ENCODE data around the gene NT5C3A. TPM values are rescaled to one million over a fixed set of nuclear protein-coding genes. Genes with fewer than 3 reads are reported as not detected.
A peak's percentile ranks its signal among the peaks of the same experiment; 100 is the strongest.
"Not testable (repeated sequence)": the region's sequence is repeated elsewhere in the genome, so short reads cannot be mapped to it uniquely, and the experiment has no call there.

NT5C3A gene
- total RNA-seq (2014; rRNA removed; shearing (Covaris generic)), result 67.1 and 76.5 TPM in 2 replicates
- polyA plus RNA-seq (2014; cell fraction: nucleus; rRNA removed), result 54.4 and 63.0 TPM in 2 replicates

DNA sequence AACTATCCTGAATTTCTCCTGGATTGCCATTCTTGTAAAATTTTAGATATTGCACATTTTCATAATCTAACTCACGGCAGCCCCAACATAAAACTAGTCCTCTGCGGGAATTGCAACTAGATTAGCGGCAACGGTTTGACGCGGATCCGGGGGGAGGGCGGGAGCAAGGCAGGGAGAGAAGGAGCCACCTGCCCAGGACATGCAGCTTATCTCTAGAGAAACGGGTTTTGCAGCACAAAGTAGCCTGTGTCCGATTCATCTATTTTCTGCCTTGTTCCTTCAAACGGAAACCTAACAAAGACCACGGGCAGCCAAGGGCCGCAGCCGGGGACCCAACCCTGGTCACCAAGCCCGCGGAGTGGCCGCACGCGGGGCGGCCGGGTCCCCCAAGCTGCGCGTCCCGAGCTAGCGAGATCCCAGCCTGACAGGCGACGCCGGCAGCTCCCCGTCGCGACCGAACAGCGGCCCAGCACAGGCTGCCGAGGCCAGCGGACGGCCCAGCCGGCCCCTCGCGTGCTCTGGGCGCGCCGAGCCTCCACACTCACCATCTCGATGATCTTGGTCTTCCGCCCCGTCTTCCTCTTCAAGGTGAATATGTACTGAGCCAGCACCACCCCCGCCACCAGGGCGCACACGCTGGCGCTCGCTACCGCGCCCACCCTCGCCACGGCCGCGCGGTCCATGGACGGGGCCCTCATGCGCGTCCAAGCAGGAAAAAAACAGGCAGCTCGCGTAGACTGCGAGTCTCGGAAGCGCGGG is at the start of gene NT5C3A:
Gene NT5C3A, minus strand, starts transcription at position 754 of the 759 bp plus-strand sequence. Its CDS starts 71 bp downstream, at position 683.
- peak; percentile 25 for DNase-seq (ENCODE audit: extremely low read depth, low read depth)

DNA sequence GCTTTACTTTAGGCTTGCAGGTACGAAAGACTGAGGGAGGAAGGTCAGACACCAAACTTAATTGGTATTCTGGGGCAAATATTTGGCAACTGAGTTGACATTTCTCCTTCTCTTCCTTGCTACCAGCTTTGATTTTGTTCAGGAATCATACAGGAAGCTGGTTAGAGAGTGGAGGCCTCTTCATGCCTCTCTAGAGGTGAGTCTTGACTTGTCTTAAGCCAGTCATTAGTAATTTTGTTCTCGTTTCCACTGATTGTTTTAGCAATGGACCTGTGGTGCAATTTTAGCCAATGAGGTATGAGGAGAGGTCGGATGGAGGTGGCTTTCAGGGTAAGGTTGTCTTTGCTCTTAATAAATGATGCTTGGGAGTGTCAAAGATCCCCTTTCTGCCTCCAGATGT is 49.0 kb upstream of the NT5C3A start:
- DNase-seq (ENCODE audit: extremely low read depth, low read depth), result no peak

DNA sequence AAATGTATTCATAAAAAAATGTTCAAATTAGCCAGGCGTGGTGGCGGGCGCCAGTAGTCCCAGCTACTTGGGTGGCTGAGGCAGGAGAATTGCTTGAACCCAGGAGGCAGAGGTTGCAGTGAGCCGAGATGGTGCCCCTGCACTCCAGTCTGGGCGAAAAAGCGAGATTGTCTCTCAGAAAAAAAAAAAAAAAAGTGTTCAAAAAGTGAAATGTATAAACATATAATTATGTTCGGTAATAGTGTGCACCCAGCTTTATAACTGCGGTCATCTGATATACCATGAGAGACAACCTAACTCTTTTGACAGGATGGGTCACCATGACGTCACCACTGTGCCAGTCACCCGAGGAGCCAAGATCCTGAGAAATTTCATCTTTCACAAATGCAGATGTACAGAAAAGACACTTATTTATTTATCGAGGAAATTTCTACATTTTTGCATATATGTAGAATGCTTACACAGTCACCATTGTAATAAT is 47.2 kb upstream of the NT5C3A start:
- DNase-seq (ENCODE audit: extremely low read depth, low read depth), result no peak

DNA sequence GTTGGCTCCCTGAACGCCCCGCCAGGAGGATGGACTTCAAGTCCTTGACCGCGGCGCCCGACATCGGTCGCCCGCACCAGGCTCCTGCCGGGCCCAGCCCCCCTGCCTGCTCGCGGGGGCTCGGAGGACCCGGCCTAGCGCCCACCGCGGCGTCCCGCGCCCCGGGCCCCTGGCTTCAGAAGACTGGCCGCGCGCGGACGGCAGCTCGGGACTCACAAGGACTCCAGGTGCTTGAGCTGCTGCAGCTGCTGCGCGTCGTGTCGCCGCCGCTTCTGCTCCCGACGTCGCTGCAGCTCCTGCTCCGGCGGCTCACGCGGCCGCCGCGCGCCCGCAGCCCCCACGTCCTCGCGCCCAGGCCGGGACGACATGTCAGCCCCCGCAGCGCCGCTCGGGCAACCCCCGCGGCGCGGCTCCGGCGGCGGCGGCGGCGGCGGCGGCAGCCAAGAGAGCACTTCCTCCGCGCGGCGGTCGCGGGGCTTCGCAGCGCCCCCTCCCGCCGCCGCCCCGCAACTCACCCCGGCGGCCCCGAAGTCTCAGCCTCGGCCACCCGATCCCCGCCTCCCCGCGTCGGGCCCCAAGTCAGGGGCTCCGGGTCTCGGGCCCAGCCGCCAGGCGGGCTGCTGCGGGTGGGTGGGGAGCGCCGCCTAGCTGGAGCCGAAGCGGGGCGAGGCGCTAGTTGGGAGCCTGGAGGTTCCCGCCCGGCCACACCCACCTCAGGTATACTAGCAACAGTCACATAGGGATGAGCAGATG is 46.6 kb upstream of the NT5C3A start, which contains the start of gene RP9:
Gene RP9, minus strand, starts transcription at position 400 of the 753 bp plus-strand sequence. Its CDS starts 32 bp downstream, at position 368.
- peak; percentile 50 for DNase-seq (ENCODE audit: extremely low read depth, low read depth)

DNA sequence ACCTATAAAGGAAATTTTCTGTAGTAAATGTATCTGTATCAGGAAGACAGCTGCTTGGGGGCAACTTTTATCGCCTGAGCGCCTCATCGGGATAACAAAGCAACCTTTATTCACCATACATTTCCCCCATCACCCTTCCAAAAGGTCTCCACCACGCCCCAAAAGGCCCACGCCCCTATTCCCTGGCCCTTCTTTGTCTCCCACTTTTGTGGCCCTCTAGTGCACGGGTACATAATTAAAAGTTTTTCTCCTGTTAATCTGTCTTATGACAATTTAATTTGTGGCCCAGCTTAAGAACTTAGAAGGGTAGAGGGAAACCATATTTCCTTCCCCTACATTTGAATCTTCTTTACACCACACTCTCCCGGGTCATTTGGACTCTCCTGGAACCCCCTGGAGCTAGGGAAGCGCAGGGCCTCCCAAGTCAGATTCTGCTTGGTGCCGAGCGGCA is 46.0 kb upstream of the NT5C3A start:
- peak; percentile 12 for DNase-seq (ENCODE audit: extremely low read depth, low read depth)

DNA sequence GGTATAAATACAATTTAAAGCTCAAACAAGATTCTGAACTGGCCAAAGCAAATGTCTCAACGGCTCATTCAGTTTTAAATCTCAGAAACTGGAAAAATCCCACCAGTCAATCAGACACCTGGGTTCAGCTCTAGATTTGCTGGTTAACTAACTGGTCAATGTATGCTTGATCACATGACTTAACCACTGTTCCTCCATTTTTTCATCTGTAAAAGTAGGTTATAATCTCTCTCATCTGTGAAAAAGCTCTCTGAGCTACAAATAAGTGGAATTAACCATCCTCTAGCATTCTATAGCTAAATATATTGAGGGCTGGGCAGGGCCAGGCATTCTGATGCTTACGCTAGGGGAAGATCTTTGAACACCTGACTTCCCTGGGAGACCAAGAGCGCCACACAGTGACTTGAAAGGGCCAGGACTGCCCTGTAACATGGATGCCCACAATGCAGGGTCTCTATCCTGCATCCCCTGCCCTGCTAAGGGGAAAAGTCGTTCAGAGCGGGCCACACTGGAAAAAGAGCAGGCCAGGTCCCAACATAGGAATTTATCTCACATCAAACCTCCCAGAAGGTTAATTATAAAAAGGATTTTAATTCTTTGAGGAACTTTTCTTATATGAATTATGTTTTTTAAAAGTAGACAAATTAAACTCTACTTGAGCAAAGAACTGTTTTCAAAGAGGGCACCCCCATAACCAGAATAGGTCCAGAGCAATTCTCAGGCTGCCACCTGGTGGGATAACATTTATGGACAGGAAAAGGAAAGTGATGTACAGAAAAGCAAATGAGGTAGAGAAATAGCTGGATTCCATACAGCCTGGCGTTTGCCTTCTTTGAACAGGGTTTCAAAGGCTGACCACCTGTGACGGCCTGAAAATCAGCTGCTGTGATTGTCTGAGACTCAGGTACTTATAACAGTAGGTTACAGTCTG is 44.8 kb upstream of the NT5C3A start:
- DNase-seq (ENCODE audit: extremely low read depth, low read depth), result peak; percentile 28

DNA sequence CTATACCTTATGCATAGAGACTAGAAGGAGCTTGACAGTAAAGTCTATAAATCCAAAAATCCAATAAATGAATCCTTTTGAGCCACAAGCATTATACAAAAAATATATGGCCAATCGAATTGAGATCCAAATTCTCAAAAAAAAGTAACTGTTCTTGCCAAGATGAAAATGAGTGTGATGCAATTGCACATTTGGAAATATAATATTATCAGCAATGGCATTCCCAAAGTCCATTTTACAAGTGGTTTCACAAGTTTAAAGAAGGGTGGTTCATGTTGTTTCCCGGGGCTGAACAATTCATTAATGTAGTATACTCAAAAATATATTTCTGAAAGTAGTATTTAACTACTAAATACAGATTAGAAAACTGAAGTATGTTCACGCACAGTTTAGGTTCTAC is 39.3 kb upstream of the NT5C3A start:
- DNase-seq (ENCODE audit: extremely low read depth, low read depth), result no peak

DNA sequence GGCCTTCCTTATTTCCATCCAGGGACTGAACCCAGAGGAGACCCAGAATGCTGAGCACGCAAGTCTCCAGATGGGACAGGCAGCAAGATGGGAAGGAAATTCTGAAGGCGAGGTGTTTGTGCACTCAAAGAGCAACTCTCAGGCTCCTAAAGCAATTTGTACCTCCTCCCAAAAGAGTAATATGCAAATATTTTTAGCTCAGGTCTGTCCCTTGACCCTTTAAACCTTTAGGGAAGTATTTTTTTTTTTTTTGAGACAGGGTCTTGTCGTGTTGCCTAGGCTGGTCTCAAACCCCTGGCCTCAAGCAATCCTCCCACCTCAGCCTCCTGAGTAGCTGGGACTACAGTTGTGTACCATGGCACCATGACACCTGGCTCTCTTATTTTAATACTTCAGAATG is 38.2 kb upstream of the NT5C3A start:
- no peak for DNase-seq (ENCODE audit: extremely low read depth, low read depth)

DNA sequence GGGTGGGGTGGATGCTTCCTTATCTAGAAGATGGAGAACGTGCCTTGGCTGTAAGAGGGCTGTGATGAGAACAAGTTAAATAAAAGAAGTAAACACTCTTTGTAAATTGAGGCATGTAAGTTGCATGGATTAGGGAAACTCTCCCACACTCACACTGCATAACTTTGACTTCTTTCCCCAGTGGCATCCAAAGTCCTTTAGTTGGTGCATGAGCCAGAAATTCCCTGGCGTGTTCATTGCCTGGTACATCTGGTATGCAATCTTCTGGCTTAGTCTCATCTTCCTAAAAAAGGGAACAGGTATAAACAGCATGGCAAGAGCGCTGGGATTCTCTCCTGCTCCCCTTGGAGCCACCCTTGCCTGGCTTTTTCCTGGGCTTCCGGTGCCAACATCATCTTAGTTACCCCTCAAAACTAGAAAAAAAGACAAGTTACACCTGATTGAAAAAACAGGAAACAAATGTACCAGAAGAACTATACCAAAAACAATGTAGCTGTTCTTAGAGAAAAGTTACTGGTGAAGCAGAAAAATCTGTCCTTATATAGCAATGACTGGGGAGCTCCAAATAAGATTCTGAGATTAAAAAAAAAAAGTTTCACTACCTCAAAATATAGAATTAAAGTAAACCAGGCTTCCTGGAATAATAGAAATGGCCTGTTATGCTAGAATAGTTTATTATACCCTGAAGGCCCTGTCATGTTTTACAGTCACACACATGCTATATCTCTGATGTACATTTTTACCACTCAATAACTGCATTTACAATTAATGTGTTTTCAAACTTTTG is 36.8 kb upstream of the NT5C3A start:
- no peak for DNase-seq (ENCODE audit: extremely low read depth, low read depth)

DNA sequence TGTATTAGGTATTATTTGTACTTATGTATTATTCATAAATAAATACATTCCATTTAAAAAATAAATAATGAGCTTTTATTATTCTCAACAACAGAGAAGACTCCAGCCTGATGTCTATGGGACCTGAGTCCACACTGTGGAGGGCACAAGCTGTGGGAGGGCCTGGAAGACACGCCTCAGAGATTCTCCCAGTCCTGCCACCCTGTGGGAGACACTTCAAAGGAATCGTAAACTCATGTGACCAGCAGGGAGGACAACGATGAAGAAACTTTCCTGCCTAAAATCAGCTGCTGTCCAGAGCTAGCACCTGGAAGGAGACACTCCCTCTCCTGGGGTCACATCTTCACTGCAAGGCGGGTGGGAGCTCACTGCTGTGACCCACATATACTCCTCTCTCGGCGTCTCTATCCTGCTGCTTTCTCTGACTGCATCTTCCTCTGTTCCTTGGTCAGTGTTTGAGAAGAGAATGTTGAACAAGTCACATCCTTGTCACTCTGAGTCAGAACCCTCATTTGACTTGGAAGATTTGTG is 32.2 kb upstream of the NT5C3A start:
- DNase-seq (ENCODE audit: extremely low read depth, low read depth), result not testable (repeated sequence)

DNA sequence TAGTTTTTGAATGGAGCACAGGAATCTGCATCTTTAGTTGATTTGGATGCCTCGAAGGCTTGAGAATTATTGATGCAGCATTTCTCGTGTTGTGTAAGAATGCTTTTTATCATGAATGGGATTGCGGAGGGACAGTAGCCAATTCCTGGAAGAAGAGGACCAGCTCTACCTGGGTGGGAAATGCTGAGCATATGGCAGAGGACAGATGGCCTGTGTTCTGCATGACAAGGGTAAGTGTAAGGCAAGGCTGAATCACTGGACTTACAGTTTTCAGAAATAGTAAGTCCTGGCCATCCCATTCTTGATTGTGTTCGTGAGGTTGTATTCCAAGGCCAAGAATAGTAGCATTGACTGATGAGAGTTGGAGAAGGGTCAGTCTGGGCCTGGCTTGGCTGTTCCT is 30.7 kb upstream of the NT5C3A start:
- DNase-seq (ENCODE audit: extremely low read depth, low read depth), result no peak

DNA sequence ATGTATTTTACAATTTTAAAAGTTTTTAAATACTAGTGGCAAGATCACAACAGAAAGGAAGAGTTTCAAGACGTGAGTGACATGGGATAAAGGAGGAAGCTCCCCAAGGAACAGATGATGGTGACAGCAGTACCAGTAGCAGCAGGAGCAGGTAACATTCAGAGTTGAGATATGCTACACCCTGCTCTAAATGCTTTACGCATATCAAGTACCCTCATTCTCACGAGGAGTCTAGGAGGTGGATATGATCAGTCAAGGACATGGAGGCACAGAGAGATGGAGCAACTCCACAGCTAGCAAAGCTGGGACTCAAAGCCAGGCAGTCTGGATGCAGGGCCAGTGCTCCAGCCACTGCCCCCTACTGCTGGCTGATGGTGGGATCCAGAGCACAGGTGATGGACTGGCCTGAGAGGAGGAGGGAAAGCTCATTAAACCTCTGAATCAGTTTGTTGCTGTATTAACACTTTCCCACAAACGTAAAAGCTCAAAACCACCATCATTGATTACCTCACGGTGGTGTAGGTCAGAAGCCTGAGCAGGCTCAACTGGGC is 29.1 kb upstream of the NT5C3A start:
- no peak for DNase-seq (ENCODE audit: extremely low read depth, low read depth)

DNA sequence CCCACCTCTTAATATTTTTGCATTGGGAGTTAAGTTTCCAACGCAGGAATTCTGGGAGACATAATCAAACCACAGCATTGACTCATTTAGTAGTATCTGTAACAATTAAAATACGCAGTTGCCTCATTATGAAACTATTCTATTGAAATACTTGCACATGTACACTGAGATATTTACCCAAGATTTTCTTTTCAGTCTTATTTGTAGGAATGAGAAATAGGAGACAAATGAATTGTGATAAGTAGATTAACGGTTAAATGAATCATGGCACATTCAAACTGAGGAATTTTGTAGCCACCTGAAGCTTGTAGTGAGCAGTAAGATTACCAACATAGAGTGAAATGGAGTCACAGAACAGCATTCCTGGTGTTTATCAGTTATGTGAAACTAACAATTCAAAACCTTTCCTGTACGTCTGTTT is 28.5 kb upstream of the NT5C3A start:
- DNase-seq (ENCODE audit: extremely low read depth, low read depth), result no peak

DNA sequence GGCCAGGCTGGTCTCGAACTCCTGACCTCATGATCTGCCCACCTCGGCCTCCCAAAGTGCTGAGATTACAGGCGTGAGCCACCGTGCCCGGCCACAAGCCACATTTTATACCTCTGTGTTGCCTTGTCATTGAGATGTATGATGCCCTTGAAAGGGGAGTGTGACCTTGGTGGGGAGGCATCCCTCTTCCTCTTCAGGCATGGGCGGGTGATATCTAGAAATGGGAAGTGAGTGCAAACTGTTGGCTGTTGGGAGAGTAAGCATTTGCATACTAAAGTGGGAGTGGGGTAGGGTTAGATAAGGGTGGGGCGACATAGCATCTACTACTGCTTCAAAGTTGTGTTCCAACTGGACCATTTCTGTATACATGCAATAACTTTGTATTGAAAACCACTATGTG is 26.6 kb upstream of the NT5C3A start:
- no peak for DNase-seq (ENCODE audit: extremely low read depth, low read depth)

DNA sequence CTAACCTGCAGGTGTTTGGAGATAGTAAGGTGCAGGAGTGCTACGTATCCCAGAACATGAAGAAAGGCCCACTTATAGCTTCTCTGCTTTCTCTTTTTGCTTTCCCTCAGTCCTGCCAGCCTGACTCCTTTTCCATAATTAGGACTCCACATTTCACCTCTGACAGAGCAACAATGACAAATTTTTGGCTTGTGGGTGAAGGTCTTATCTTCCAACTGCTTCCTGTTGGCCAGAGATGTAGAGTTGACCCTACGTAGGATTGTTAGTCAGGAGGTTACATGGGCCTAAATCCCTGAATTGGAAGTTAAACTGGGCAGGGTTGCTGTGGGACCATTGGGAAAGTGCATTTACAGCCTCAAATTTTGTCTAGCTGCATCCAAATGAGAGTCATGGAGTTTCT is 25.3 kb upstream of the NT5C3A start:
- DNase-seq (ENCODE audit: extremely low read depth, low read depth), result no peak

DNA sequence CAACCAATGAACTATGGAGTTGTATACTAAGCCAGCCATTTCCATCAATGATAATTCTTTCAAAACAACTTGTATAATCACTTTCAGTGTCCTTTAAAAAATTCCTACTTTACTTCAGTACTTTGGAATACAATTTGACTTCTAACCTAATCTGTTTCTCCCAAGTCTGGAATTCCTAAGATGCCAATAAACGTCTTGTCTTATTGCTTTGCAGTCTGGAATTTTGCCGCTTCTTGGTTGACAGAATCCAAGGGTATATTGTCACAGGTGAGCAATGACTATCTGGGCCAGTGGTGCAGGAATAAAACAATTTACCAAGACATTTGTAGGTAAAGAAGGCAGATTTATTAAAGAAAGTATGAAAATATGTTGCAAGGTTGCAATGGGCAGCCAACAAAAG is 24.8 kb upstream of the NT5C3A start:
- DNase-seq (ENCODE audit: extremely low read depth, low read depth), result no peak

DNA sequence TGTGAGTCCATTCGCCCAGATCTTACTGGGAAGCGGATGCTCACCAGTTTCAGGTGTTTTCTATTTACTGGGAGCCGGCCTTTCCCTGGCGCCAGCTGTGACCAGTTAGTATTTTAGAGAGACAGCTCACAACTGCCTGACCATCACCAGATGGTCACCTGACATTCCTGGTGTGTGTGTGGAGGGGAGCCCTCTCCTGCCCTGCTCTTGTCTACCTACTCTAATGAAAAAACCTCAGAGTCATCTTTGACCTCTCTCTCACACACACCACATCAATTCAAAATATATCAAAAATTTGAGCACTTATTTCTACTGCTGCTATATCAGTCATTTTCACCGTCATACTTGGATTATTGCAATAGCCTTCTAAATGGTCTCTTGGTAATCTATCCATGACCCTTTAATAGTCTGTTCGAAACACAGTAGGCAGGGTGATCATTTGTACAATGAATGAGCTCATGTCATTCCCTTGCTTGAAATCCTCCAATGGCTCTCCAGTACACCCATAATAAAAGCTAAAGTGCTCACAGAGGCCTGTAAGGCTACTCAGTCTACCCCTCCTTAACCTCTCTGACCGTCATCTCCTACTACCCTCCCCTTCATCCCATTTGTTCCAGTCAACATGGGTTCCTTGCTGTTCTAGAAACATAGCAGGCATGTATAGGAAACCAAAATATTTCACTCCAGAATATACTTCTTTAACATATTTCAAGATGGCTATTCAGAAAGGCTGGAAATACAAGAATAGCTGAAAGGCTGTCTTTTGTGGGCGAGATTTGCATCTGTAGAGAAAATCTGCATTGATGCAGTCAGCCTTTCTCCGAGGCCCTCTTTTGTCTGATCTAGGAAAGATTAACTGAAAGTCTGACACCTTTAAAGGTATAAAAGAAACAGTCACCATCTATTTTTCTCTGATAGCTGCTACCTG is 17.5 kb upstream of the NT5C3A start:
- no peak for DNase-seq (ENCODE audit: extremely low read depth, low read depth)

DNA sequence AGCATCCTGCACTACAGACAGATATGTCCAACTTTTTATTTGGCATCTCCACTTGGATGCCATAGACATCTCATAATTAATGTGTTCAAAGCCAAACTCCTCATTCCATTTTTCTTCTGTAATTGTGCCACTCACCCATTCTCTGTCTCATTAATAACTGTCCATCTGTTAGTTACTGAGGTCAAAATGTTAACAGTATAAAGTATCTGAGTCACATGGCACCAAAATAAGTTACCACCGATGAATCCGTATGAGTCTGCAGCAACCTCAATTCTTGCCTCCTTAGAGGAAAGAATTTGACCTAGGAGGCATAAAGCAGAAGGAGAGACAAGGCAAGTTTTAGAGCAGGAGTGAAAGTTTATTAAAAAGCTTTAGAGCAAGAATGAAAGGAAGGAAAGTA is 16.5 kb upstream of the NT5C3A start:
- no peak for DNase-seq (ENCODE audit: extremely low read depth, low read depth)

Data from NCI-H460 (cell line).